ENCODE data around the gene AFAP1.

DNA sequence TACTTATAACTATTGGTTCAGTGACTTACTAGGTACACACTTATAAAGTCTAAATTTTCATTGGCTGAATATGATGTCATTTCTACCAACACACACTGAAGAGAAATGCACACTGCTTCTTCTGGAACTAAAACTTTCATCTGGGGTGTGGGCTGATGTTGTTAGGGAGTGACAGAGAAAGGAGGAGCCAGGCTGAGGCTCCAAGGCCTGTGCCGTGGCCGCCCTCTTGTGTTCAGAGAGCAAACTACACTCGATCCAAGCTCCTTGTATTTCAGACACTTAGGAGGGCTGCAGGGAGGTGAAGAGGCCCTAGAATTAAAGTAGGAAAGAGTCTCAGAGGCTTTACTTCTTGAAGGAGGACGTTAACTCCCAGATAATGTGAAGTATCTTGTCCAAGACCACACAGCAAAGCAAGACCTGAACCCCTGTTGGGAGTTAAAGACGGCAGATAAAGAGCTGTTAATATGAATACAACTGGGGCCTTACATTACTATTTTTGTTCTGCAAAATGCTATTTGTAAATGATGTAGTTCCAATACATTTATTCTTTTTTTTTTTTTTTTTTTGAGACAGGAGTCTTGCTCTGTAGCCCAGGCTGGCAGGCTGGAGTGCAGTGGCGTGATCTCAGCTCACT is 137.5 kb downstream of the AFAP1 start:
- TF ChIP-seq, protein P1, sequence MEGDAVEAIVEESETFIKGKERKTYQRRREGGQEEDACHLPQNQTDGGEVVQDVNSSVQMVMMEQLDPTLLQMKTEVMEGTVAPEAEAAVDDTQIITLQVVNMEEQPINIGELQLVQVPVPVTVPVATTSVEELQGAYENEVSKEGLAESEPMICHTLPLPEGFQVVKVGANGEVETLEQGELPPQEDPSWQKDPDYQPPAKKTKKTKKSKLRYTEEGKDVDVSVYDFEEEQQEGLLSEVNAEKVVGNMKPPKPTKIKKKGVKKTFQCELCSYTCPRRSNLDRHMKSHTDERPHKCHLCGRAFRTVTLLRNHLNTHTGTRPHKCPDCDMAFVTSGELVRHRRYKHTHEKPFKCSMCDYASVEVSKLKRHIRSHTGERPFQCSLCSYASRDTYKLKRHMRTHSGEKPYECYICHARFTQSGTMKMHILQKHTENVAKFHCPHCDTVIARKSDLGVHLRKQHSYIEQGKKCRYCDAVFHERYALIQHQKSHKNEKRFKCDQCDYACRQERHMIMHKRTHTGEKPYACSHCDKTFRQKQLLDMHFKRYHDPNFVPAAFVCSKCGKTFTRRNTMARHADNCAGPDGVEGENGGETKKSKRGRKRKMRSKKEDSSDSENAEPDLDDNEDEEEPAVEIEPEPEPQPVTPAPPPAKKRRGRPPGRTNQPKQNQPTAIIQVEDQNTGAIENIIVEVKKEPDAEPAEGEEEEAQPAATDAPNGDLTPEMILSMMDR (IDR thresholded peaks at IDR 0.05), result peak; percentile 88 to 92 (median 92)
- TF ChIP-seq POLR2A (IDR thresholded peaks at IDR 0.05), result no peak

Data from uterus (tissue), 2 donors.